ENCODE data around the gene COMMD8. TPM values are rescaled to one million over a fixed set of nuclear protein-coding genes. Genes with fewer than 3 reads are reported as not detected.
A peak's percentile ranks its signal among the peaks of the same experiment; 100 is the strongest.

The COMMD8 gene
- total and polyA plus RNA-seq, 2 experiments from 2014 or later = 58.0 to 71.7 TPM

- in situ Hi-C loops (cut with MboI) = no loop called here
- H4K20me1 ChIP-seq (ENCODE audit: insufficient read depth) = no peaks in the 10 kb centered on the region
- H3K9me3 ChIP-seq (ENCODE audit: low read depth) = no peaks in the 10 kb centered on the region
- TF ChIP-seq EZH2 (IDR thresholded peaks at IDR 0.05; ENCODE audit: insufficient read depth, poor library complexity, severe bottlenecking) = no peak
- TF ChIP-seq EZH2phosphoT487 (IDR thresholded peaks at IDR 0.05; ENCODE audit: insufficient read depth, low read depth) = no peak
- no peaks in the 10 kb centered on the region for H3K27me3 ChIP-seq (replicated peaks; ENCODE audit: insufficient read depth)
- H3K79me2 ChIP-seq (ENCODE audit: insufficient read depth) = peaks cover 57% of the 10 kb centered on the region
- H3K9ac ChIP-seq = peak overlapping the region; percentile 91
- 1 to 6% methylated on average over 5 of the region's 5 CpGs for whole genome bisulfite sequencing, 2 experiments (ENCODE audit: low coverage in 1 of 2, low lambda C conversion rate in 2 of 2, missing lambda C conversion rate in 2 of 2)
- H3K36me3 ChIP-seq (ENCODE audit: low read depth) = 0 out of 2 replicates have a peak, but pooled peaks cover 5% of the 10 kb centered on the region
- H3K4me3 ChIP-seq = peak overlapping the region; percentile 90
- peaks cover 54% of the 10 kb centered on the region for H3K4me1 ChIP-seq (ENCODE audit: insufficient read depth)
- no peaks in the 10 kb centered on the region; the same call in 1 of the 2 replicates for H3K9me2 ChIP-seq (ENCODE audit: insufficient read depth)
- H3F3A ChIP-seq (ENCODE audit: insufficient read depth) = peaks cover 13% of the 10 kb centered on the region
- peak overlapping the region; percentile 94 for H3K27ac ChIP-seq
- H3K4me2 ChIP-seq (ENCODE audit: unreplicated experiment) = peak overlapping the region; percentile 92
- DNase-seq = peak; percentile 55
- H2AFZ ChIP-seq = peak overlapping the region; percentile 85
Measured at GRCh38 chr4:47486231-47486673, 22.8 kb upstream of the COMMD8 start.

- Histone ChIP-seq H3K36me3 (ENCODE audit: low read depth) (no peaks in the 10 kb centered on the region), H3K79me2 (ENCODE audit: insufficient read depth) (peaks cover 52% of the 10 kb centered on the region), H3K4me3 (peak overlapping the region; percentile 90), H3K9ac (peak overlapping the region; percentile 91), H2AFZ (peak overlapping the region; percentile 85), H3K9me3 (ENCODE audit: low read depth) (no peaks in the 10 kb centered on the region), H3F3A (ENCODE audit: insufficient read depth) (peaks cover 13% of the 10 kb centered on the region), H3K4me1 (ENCODE audit: insufficient read depth) (peaks cover 53% of the 10 kb centered on the region), H3K27me3 (replicated peaks; ENCODE audit: insufficient read depth) (no peaks in the 10 kb centered on the region), H3K4me2 (ENCODE audit: unreplicated experiment) (peak overlapping the region; percentile 92), H3K9me2 (ENCODE audit: insufficient read depth) (no peaks in the 10 kb centered on the region; the same call in 1 of the 2 replicates), H4K20me1 (ENCODE audit: insufficient read depth) (no peaks in the 10 kb centered on the region), H3K27ac (peak overlapping the region; percentile 94)
- TF ChIP-seq EZH2 (IDR thresholded peaks at IDR 0.05; ENCODE audit: insufficient read depth, poor library complexity, severe bottlenecking) (no peak), EZH2phosphoT487 (IDR thresholded peaks at IDR 0.05; ENCODE audit: insufficient read depth, low read depth) (no peak)
- peak; percentile 37 for DNase-seq
- 1 to 2% methylated on average over 14 of the region's 14 CpGs for WGBS, 2 experiments (ENCODE audit: low coverage in 1 of 2, low lambda C conversion rate in 2 of 2, missing lambda C conversion rate in 2 of 2)
- in situ Hi-C loops (cut with MboI) = no loop called here
Measured at GRCh38 chr4:47485768-47486167, 22.3 kb upstream of the COMMD8 start.

- peaks cover 13% of the 10 kb centered on the region for H3F3A ChIP-seq (ENCODE audit: insufficient read depth)
- peak; percentile 96 for DNase-seq
- H3K4me3 ChIP-seq = peak within 1 kb of the TSS; percentile 90
- peak within 1 kb of the TSS; percentile 92 for H3K4me2 ChIP-seq (ENCODE audit: unreplicated experiment)
- TF ChIP-seq EZH2phosphoT487 (IDR thresholded peaks at IDR 0.05; ENCODE audit: insufficient read depth, low read depth) (no peak), EZH2 (IDR thresholded peaks at IDR 0.05; ENCODE audit: insufficient read depth, poor library complexity, severe bottlenecking) (no peak)
- no peaks in the 10 kb centered on the region for H3K27me3 ChIP-seq (replicated peaks; ENCODE audit: insufficient read depth)
- WGBS, 2 experiments (ENCODE audit: low coverage in 1 of 2, low lambda C conversion rate in 2 of 2, missing lambda C conversion rate in 2 of 2) = 1% methylated on average over 34 of the region's 34 CpGs
- no peaks in the 10 kb centered on the region for H3K36me3 ChIP-seq (ENCODE audit: low read depth)
- H3K9me2 ChIP-seq (ENCODE audit: insufficient read depth) = no peaks in the 10 kb centered on the region; the same call in 1 of the 2 replicates
- H3K9ac ChIP-seq = peak within 1 kb of the TSS; percentile 91
- peaks cover 47% of the 10 kb centered on the region for H3K4me1 ChIP-seq (ENCODE audit: insufficient read depth)
- peak within 1 kb of the TSS; percentile 94 for H3K27ac ChIP-seq
- in situ Hi-C loops (cut with MboI) = no loop called here
- H3K9me3 ChIP-seq (ENCODE audit: low read depth) = no peaks in the 10 kb centered on the region
- H2AFZ ChIP-seq = peak within 1 kb of the TSS; percentile 85
- H4K20me1 ChIP-seq (ENCODE audit: insufficient read depth) = no peaks in the 10 kb centered on the region
- H3K79me2 ChIP-seq (ENCODE audit: insufficient read depth) = peaks cover 46% of the 10 kb centered on the region
Measured at GRCh38 chr4:47485047-47485692, 21.7 kb upstream of the COMMD8 start, which contains the start of gene ATP10D. Gene ATP10D, plus strand, starts transcription at chr4:47485275. Its CDS starts 27,266 bp downstream, at chr4:47512541.

GRCh38 chr4:47484168-47484567 lies 20.7 kb upstream of the COMMD8 start:
- peak overlapping the region; percentile 85 for H2AFZ ChIP-seq
- H3K4me1 ChIP-seq (ENCODE audit: insufficient read depth) = peaks cover 37% of the 10 kb centered on the region
- WGBS, 2 experiments (ENCODE audit: low coverage in 1 of 2, low lambda C conversion rate in 2 of 2, missing lambda C conversion rate in 2 of 2) = 61 to 68% methylated on average over 3 of the region's 3 CpGs
- H3K9me3 ChIP-seq (ENCODE audit: low read depth) = no peaks in the 10 kb centered on the region
- peak overlapping the region; percentile 94 for H3K27ac ChIP-seq
- TF ChIP-seq EZH2phosphoT487 (IDR thresholded peaks at IDR 0.05; ENCODE audit: insufficient read depth, low read depth) (no peak), EZH2 (IDR thresholded peaks at IDR 0.05; ENCODE audit: insufficient read depth, poor library complexity, severe bottlenecking) (no peak)
- no peaks in the 10 kb centered on the region; the same call in 1 of the 2 replicates for H3K9me2 ChIP-seq (ENCODE audit: insufficient read depth)
- H4K20me1 ChIP-seq (ENCODE audit: insufficient read depth) = no peaks in the 10 kb centered on the region
- peaks cover 13% of the 10 kb centered on the region for H3F3A ChIP-seq (ENCODE audit: insufficient read depth)
- H3K27me3 ChIP-seq (replicated peaks; ENCODE audit: insufficient read depth) = no peaks in the 10 kb centered on the region
- in situ Hi-C loops (cut with MboI) = no loop called here
- H3K4me3 ChIP-seq = no peak overlapping the region
- H3K79me2 ChIP-seq (ENCODE audit: insufficient read depth) = peaks cover 36% of the 10 kb centered on the region
- no peak overlapping the region for H3K9ac ChIP-seq
- DNase-seq = no peak
- no peaks in the 10 kb centered on the region for H3K36me3 ChIP-seq (ENCODE audit: low read depth)
- no peak overlapping the region for H3K4me2 ChIP-seq (ENCODE audit: unreplicated experiment)

Measured in GM23248 (cell line).